K562 (cell line): ENCODE measurements around the gene EVI5. TPM values are rescaled to one million over a fixed set of nuclear protein-coding genes. Genes with fewer than 3 reads are reported as not detected.

Experiments
- ATAC-seq: fragments of 200-7000 bp; cut with Tn5 transposase; 3 replicates; pipeline ENCODE4 v1.9.1; 2020; ENCODE audit warnings: moderate library complexity
- BruUV-seq: library from RNA; stranded (reverse); fragments of 400-500 nt; replicated peaks from 2 replicates; lab custom pipeline; 2021; lab: Mats Ljungman, UMichigan
- CTCF ChIA-PET: fragments of 300-600 bp; formaldehyde crosslinking; extraction: SDS; loops from one replicate; lab custom pipeline; 2021; ENCODE audit warnings: low intra/inter-chr PET ratio; lab: Yijun Ruan, JAX
- POLR2A ChIA-PET: fragments of 300-600, 350-650 bp; sonication (Branson Sonifier 250); formaldehyde crosslinking; extraction: SDS; loops from one replicate; lab custom pipeline; 2021; ENCODE audit warnings: antibody characterized with exemption, inconsistent platforms; lab: Yijun Ruan, JAX
- DNase-seq, 4 experiments: peaks; one replicate each; pipeline versions ENCODE4 v3.0.0 to v3.0.0-alpha.2; 2011 to 2018; ENCODE audit warnings: low spot score in 3 of 4, mixed read lengths in 3 of 4; ENCODE audit errors: extremely low read depth in 1 of 4
- FAIRE-seq: peaks from 2 replicates; lab custom pipeline; 2011; peaks lifted over from hg19 to GRCh38; lab: Jason Lieb, UNC
- H2AFZ ChIP-seq: 2 replicates; pipeline ENCODE4 v1.6.0; 2011; ENCODE audit warnings: low read depth, low read length, control low read depth, inconsistent platforms
- H3K27ac ChIP-seq: fragments of 200-600 bp; 3 replicates; pipeline ENCODE4 v1.8.0; 2011; ENCODE audit warnings: low read depth, mild to moderate bottlenecking, control low read depth, inconsistent platforms, low read length, moderate library complexity, mixed read lengths; ENCODE audit errors: extremely low read depth
- H3K27me3 ChIP-seq, 2 experiments: fragments of 300-600 bp in 1 of 2; 2 replicates in 1 of 2; 3 replicates in 1 of 2; pipeline versions ENCODE4 v1.6.0 to v1.8.0; 2011; ENCODE audit warnings: inconsistent platforms in 2 of 2, low read length in 2 of 2, mild to moderate bottlenecking in 1 of 2, mixed read lengths in 1 of 2, moderate library complexity in 1 of 2; ENCODE audit not compliant: control insufficient read depth in 2 of 2, insufficient read depth in 2 of 2
- H3K36me3 ChIP-seq: fragments of 300-600 bp; 3 replicates; pipeline ENCODE4 v1.8.0; 2011; ENCODE audit warnings: mild to moderate bottlenecking, low read length, inconsistent platforms; ENCODE audit not compliant: control insufficient read depth, insufficient read depth
- H3K4me1 ChIP-seq, 2 experiments: fragments of 200-600 bp in 1 of 2; replicated peaks in 1 of 2; 2 replicates in 1 of 2; 3 replicates in 1 of 2; pipeline versions ENCODE4 v1.5.1 to v1.8.0; 2011; ENCODE audit warnings: inconsistent platforms in 2 of 2, low read length in 2 of 2, mild to moderate bottlenecking in 1 of 2, mixed read lengths in 1 of 2, moderate library complexity in 1 of 2; ENCODE audit not compliant: control insufficient read depth in 2 of 2, insufficient read depth in 2 of 2
- H3K4me2 ChIP-seq: 2 replicates; pipeline ENCODE4 v1.6.1; 2011; ENCODE audit warnings: low read length, control low read depth, inconsistent platforms, mixed read lengths; ENCODE audit not compliant: insufficient read depth
- H3K4me3 ChIP-seq: fragments of 200-600 bp; sonication (generic), shearing (Covaris generic); 2 replicates; pipeline ENCODE4 v1.5.1; 2016; ENCODE audit warnings: control low read depth, inconsistent platforms
- H3K79me2 ChIP-seq: fragments of 200-600 bp; 3 replicates; pipeline ENCODE4 v1.8.0; 2011; ENCODE audit warnings: low read length, inconsistent platforms; ENCODE audit not compliant: control insufficient read depth, insufficient read depth
- H3K9ac ChIP-seq, 2 experiments: 2 replicates each; pipeline versions ENCODE4 v1.6.0 to v1.6.1; 2011; ENCODE audit warnings: low read depth in 2 of 2, low read length in 2 of 2, control low read depth in 1 of 2, inconsistent platforms in 1 of 2, mild to moderate bottlenecking in 1 of 2, mixed read lengths in 1 of 2; ENCODE audit not compliant: insufficient read depth in 1 of 2
- H3K9me1 ChIP-seq: one replicate; pipeline ENCODE4 v1.6.0; 2011; ENCODE audit warnings: inconsistent platforms, mild to moderate bottlenecking, low read length, moderate library complexity; ENCODE audit not compliant: control insufficient read depth, insufficient read depth
- H3K9me3 ChIP-seq: replicated peaks from 2 replicates; pipeline ENCODE4 v1.5.1; 2011; ENCODE audit warnings: low read depth, low read length, inconsistent platforms; ENCODE audit not compliant: control insufficient read depth, insufficient read depth
- H4K20me1 ChIP-seq: replicated peaks from 2 replicates; pipeline ENCODE4 v1.6.1; 2011; ENCODE audit warnings: low read length, inconsistent platforms, mixed read lengths; ENCODE audit not compliant: control insufficient read depth, insufficient read depth
- CBFB ChIP-seq: sonication (generic); formaldehyde crosslinking; IDR thresholded peaks from 2 replicates; pipeline ENCODE4 v1.4.0; 2020; ENCODE audit warnings: mild to moderate bottlenecking, missing genetic modification reagents
- CCNT2 ChIP-seq: IDR thresholded peaks from 2 replicates; pipeline ENCODE4 v1.6.1; 2011; ENCODE audit warnings: borderline replicate concordance, low read depth, mild to moderate bottlenecking, moderate library complexity, mixed read lengths, low read length; ENCODE audit not compliant: insufficient read length; ENCODE audit errors: extremely low read depth
- FOXA1 ChIP-seq: fragments of 450-650 bp; IDR thresholded peaks from 2 replicates; pipeline ENCODE4 v1.6.1; 2016; ENCODE audit warnings: mild to moderate bottlenecking, borderline replicate concordance
- FOXM1 ChIP-seq, 2 experiments: fragments of 450-650 bp in 1 of 2; sonication (generic) in 1 of 2; formaldehyde crosslinking in 1 of 2; IDR thresholded peaks; 2 replicates each; pipeline versions ENCODE4 v1.6.1 to v1.9.0; 2017 to 2022; ENCODE audit warnings: low read depth in 2 of 2, mild to moderate bottlenecking in 2 of 2, missing genetic modification reagents in 1 of 2, moderate library complexity in 1 of 2
- NR3C1 ChIP-seq: sonication (generic); formaldehyde crosslinking; IDR thresholded peaks from 2 replicates; pipeline ENCODE4 v1.8.1; 2022; ENCODE audit warnings: missing genetic modification reagents
- PCBP1 ChIP-seq: fragments of 200-400 bp; formaldehyde crosslinking; IDR thresholded peaks from 2 replicates; pipeline ENCODE4 v1.6.1; 2018; ENCODE audit warnings: mild to moderate bottlenecking, low read depth, low read length; ENCODE audit not compliant: poor library complexity, severe bottlenecking
- SIRT6 ChIP-seq: IDR thresholded peaks from one replicate; pipeline ENCODE4 v1.6.1; 2012; ENCODE audit warnings: low read depth, mild to moderate bottlenecking, control low read depth, inconsistent platforms, low read length, moderate library complexity
- SMAD2 ChIP-seq: fragments of 150-350 bp; IDR thresholded peaks from 2 replicates; pipeline ENCODE4 v1.6.1; 2014; ENCODE audit warnings: low read depth, mild to moderate bottlenecking, low read length
- TAL1 ChIP-seq: fragments of 450-650 bp; IDR thresholded peaks from 2 replicates; pipeline ENCODE4 v1.6.1; 2016; ENCODE audit warnings: mild to moderate bottlenecking
- TARDBP ChIP-seq: fragments of 450-650 bp; IDR thresholded peaks from 2 replicates; pipeline ENCODE4 v1.6.1; 2016
- TBP ChIP-seq: optimal IDR thresholded peaks from 2 replicates; pipeline ENCODE3; 2011; ENCODE audit warnings: low read depth, low read length, improper control_type of control experiment
- ZNF174 ChIP-seq: fragments of 250-450 bp; sonication (Bioruptor Pico); IDR thresholded peaks from 2 replicates; pipeline ENCODE4 v1.4.0; 2020; ENCODE audit warnings: mild to moderate bottlenecking
- ZNF644 ChIP-seq: fragments of 200-800 bp; sonication (Bioruptor generic); IDR thresholded peaks from 2 replicates; pipeline ENCODE4 v1.6.1; 2016; ENCODE audit warnings: low read depth, missing genetic modification characterization, missing compliant biosample characterization
- WGBS: fragments of 100-300 bp; shearing (Covaris generic); methylation state at CpG from one replicate; pipeline ENCODE4 v1.1.6; 2016; ENCODE audit warnings: low coverage, mixed read lengths; ENCODE audit not compliant: insufficient coverage; ENCODE audit errors: missing lambda C conversion rate; 5-methylcytosine and 5-hydroxymethylcytosine counted together
- in situ Hi-C: fragments of 300-500 bp; cut with MboI; formaldehyde crosslinking; loops from 4 replicates; pipeline ENCODE4 v1.15.0; 2018; ENCODE audit warnings: inconsistent platforms, mixed read lengths
- intact Hi-C: fragments of 100-400 bp; cut with micrococcal nuclease; formaldehyde crosslinking; loops from 2 replicates; pipeline ENCODE4 v1.14.2; 2022
- polyA plus RNA-seq, 8 experiments: library from polyadenylated mRNA; depleted of rRNA in 4 of 8; stranded (reverse) in 5 of 8; unstranded in 3 of 8; fragments of >200 nt; fragmentation: Nextera tagmentation in 2 of 8; fragmentation: Illumina TruSeq in 1 of 8; extraction: Ambion mirVana in 2 of 8; extraction: Trizol in 1 of 8; gene quantifications; 2 replicates each; pipeline versions ENCODE4 v1.2.1 to v1.2.3, GENCODE V29; 2011 to 2014; ENCODE audit warnings: inconsistent platforms in 1 of 8, missing spikeins in 1 of 8
- total RNA-seq, 7 experiments: library from RNA; depleted of rRNA in 6 of 7; stranded (reverse); fragments of >200 nt in 6 of 7; fragmentation: Illumina TruSeq in 2 of 7; extraction: Trizol in 2 of 7; gene quantifications; 2 replicates each; pipeline versions ENCODE4 v1.2.1 to v1.2.3, GENCODE V29; 2011 to 2021; ENCODE audit warnings: low replicate concordance in 1 of 7
- TF ChIP-seq, protein P1 (sequence below), 2 experiments: IDR thresholded peaks; 2 replicates each; pipeline ENCODE4 v1.6.1; 2011; ENCODE audit warnings: borderline replicate concordance in 1 of 2, control low read depth in 1 of 2, low read depth in 1 of 2, low read length in 1 of 2, mild to moderate bottlenecking in 1 of 2, mixed read lengths in 1 of 2, moderate library complexity in 1 of 2; ENCODE audit not compliant: insufficient read depth in 1 of 2, insufficient read length in 1 of 2, poor library complexity in 1 of 2, severe bottlenecking in 1 of 2; ENCODE audit errors: extremely low read depth in 1 of 2
- TF ChIP-seq, protein P2 (sequence below): fragments of 250-450 bp; sonication (Bioruptor Pico); IDR thresholded peaks from 2 replicates; pipeline ENCODE4 v1.5.0; 2021

The EVI5 gene
- total and polyA plus RNA-seq, 9 of the 15 experiments (the other 6 are each of a cell fraction or from before 2014, with no cell fraction given) = 1.7 to 50.1 (median 13.7) TPM

DNA sequence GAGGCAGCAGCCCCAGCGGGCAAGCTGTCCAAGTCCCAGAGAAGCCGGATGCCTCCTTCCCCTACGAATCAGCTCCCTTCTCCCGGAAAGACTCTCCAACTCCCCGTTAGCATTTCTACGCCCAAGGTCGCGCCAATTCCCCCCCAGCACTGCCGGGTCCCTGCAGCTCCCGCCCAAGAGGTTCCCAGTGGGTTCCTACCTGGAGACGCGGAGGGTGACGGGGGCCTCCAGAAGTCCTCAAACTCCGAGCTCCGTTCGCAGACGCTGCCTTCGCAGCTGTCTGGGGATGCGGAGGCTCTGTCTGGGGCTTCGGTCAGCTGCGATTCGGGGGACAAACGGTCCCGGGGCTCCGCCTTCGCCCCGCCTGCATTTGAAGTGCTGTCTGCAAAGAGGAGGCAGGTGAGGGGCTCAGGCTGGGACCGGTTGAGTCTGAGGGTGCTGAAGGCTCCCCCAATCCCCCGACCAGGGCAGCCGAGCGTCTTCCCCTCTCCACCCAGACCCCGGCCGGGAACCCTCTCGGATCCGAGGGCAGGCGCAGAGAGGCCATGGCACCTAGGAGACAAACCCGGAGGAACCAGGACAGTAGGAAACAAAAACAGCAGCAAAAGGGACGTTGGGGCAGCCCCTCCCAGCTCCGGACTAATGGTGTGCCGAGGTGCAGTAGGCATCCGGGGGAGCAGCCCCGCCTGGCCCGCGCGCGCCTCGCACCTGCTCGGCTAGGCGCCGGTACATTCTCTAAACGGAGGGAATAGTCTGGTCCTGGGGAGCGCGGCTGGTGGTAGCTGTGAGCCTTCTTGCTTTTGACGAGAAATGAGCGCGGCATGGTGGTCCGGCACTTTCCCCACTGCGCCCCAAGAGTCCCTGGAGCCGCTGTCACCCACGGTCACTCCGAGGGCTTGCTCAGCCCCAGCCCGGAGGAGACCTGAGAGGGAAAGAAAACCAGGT lies 302.0 kb downstream of the EVI5 start:
- no TSS peak for BruUV-seq
- FAIRE-seq = no peak
- no peak for TF ChIP-seq FOXA1
- no peak for TF ChIP-seq NR3C1 (CRISPR knock-in tag)
- no peak for TF ChIP-seq ZNF174
- no peak for TF ChIP-seq ZNF644 (tag)
- no peak for TF ChIP-seq CBFB (CRISPR knock-in tag)
- no peak for TF ChIP-seq PCBP1
- no peak for TF ChIP-seq TARDBP
- no peak for TF ChIP-seq SMAD2
- TF ChIP-seq TBP = no peak
- no peak for TF ChIP-seq SIRT6
- TF ChIP-seq FOXM1 (IDR thresholded peaks at IDR 0.05; ENCODE audit: low read depth) = no peak
- TF ChIP-seq FOXM1 (CRISPR knock-in tag; IDR thresholded peaks at IDR 0.05; ENCODE audit: low read depth) = no peak
- no peak for TF ChIP-seq TAL1
- TF ChIP-seq CCNT2 = no peak
- TF ChIP-seq, protein P1, sequence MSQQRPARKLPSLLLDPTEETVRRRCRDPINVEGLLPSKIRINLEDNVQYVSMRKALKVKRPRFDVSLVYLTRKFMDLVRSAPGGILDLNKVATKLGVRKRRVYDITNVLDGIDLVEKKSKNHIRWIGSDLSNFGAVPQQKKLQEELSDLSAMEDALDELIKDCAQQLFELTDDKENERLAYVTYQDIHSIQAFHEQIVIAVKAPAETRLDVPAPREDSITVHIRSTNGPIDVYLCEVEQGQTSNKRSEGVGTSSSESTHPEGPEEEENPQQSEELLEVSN (IDR thresholded peaks at IDR 0.05; ENCODE audit: borderline replicate concordance in 1 of 2, extremely low read depth in 1 of 2, insufficient read depth in 1 of 2, insufficient read length in 1 of 2, low read depth in 1 of 2, low read length in 1 of 2, poor library complexity in 1 of 2, severe bottlenecking in 1 of 2) = no peak
- TF ChIP-seq, protein P2, sequence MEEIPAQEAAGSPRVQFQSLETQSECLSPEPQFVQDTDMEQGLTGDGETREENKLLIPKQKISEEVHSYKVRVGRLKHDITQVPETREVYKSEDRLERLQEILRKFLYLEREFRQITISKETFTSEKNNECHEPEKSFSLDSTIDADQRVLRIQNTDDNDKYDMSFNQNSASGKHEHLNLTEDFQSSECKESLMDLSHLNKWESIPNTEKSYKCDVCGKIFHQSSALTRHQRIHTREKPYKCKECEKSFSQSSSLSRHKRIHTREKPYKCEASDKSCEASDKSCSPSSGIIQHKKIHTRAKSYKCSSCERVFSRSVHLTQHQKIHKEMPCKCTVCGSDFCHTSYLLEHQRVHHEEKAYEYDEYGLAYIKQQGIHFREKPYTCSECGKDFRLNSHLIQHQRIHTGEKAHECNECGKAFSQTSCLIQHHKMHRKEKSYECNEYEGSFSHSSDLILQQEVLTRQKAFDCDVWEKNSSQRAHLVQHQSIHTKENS (CRISPR knock-in tag) = no peak

More for the DNA sequence above, 302.0 kb downstream of the EVI5 start:
- Histone ChIP-seq H3K27me3 (peaks cover 5 to 21% of the 10 kb centered on the region in 2 experiments; a peak in 3 of 5 replicates), H2AFZ (no peak overlapping the region), H3K36me3 (no peaks in the 10 kb centered on the region), H3K9me3 (peaks cover 5% of the 10 kb centered on the region; the same call in 1 of the 2 replicates), H3K4me1 (peaks cover 0 to 24% of the 10 kb centered on the region in 2 experiments; a peak in 2 of 5 replicates), H4K20me1 (no peaks in the 10 kb centered on the region), H3K27ac (no peak overlapping the region), H3K79me2 (no peaks in the 10 kb centered on the region), H3K4me2 (no peak overlapping the region), H3K9me1 (no peaks in the 10 kb centered on the region), H3K4me3 (no peak overlapping the region), H3K9ac (no peak overlapping the region)
- 82% methylated on average over 45 of the region's 62 CpGs for WGBS
- POLR2A ChIA-PET = no interaction called here
- intact Hi-C loops (no loop called here), in situ Hi-C loops (no loop called here)
- CTCF ChIA-PET = no interaction called here
- DNase-seq (no peak), ATAC-seq (no peak)
